ENCODE results near the gene ATP5MC3. TPM values are rescaled to one million over a fixed set of nuclear protein-coding genes. Genes with fewer than 3 reads are reported as not detected.

The ATP5MC3 gene
- total and polyA plus RNA-seq, 2 of the 13 experiments (the other 11 are each of a cell fraction or from before 2014, with no cell fraction given) = 676 to 1,007 TPM

DNA sequence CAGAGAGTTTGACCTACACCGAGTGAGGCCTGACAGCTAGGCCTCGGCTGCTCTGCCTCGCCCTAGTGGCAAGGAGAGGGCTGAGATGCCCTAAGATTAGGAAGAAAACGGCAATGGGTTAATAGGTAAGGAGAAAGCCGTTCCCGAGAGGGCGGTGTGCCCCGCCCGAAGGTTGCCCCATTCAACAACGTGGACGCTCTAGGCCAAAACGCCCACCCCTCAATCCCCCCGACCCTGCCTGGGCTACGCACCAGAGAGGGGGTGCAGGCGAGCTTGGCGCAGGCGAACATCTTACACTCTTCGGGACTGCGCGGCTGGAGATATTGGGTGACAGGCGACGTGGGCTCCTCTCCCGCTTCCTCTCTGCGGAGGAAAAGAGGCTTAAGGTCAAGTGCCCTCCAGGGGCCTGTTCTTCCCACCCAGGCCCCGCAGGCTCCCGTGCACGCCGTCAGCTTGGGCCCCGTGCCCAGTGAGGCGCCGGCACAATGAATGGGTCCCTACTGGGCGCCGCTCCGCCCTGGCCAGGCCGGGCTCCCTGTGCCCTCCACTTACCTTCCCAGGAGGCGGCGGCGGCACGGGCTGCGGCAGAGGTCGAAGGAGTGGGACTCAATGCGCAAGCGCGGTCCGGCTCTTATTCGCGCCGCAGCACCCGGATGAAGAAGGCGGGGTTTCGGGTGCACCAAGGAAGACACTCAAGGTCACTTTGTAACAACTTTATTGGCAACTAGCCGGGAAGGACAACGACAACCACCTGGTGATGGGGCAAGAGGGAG is at the start of gene ATP5MC3 (continued):
- TF ChIP-seq, protein P1, sequence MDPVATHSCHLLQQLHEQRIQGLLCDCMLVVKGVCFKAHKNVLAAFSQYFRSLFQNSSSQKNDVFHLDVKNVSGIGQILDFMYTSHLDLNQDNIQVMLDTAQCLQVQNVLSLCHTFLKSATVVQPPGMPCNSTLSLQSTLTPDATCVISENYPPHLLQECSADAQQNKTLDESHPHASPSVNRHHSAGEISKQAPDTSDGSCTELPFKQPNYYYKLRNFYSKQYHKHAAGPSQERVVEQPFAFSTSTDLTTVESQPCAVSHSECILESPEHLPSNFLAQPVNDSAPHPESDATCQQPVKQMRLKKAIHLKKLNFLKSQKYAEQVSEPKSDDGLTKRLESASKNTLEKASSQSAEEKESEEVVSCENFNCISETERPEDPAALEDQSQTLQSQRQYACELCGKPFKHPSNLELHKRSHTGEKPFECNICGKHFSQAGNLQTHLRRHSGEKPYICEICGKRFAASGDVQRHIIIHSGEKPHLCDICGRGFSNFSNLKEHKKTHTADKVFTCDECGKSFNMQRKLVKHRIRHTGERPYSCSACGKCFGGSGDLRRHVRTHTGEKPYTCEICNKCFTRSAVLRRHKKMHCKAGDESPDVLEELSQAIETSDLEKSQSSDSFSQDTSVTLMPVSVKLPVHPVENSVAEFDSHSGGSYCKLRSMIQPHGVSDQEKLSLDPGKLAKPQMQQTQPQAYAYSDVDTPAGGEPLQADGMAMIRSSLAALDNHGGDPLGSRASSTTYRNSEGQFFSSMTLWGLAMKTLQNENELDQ (CRISPR knock-in tag; IDR thresholded peaks at IDR 0.05; ENCODE audit: borderline replicate concordance) = no peak
- peak; percentile 74 for TF ChIP-seq TBX2 (CRISPR knock-in tag; IDR thresholded peaks at IDR 0.05; ENCODE audit: borderline replicate concordance)
- no peak; the same call in 1 of the 2 replicates for TF ChIP-seq SIX4 (CRISPR knock-in tag; IDR thresholded peaks at IDR 0.05)
- TF ChIP-seq NR2F2 (IDR thresholded peaks at IDR 0.05; ENCODE audit: borderline replicate concordance, low read depth) = peak; percentile 68
- peak; percentile 58 for TF ChIP-seq AGO1 (IDR thresholded peaks at IDR 0.05; ENCODE audit: low read depth, low read length, poor library complexity, severe bottlenecking)
- TF ChIP-seq, protein P2, sequence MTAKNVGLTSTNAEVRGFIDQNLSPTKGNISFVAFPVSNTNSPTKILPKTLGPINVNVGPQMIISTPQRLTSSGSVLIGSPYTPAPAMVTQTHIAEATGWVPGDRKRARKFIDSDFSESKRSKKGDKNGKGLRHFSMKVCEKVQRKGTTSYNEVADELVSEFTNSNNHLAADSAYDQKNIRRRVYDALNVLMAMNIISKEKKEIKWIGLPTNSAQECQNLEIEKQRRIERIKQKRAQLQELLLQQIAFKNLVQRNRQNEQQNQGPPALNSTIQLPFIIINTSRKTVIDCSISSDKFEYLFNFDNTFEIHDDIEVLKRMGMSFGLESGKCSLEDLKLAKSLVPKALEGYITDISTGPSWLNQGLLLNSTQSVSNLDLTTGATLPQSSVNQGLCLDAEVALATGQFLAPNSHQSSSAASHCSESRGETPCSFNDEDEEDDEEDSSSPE (CRISPR knock-in tag; IDR thresholded peaks at IDR 0.05) = peak; percentile 77
- TF ChIP-seq ZNF607 (CRISPR knock-in tag; IDR thresholded peaks at IDR 0.05; ENCODE audit: borderline replicate concordance) = peak; percentile 75
- 0 out of 2 replicates have a peak, but pooled peaks have one; percentile 70 for TF ChIP-seq ZNF773 (CRISPR knock-in tag; IDR thresholded peaks at IDR 0.05; ENCODE audit: borderline replicate concordance)
- peak; percentile 70; the same call in 1 of the 2 replicates for TF ChIP-seq PITX1 (CRISPR knock-in tag; IDR thresholded peaks at IDR 0.05)
- TF ChIP-seq ZNF335 (CRISPR knock-in tag; IDR thresholded peaks at IDR 0.05) = peak; percentile 46; the same call in 1 of the 2 replicates
- TF ChIP-seq GLI4 (CRISPR knock-in tag; IDR thresholded peaks at IDR 0.05; ENCODE audit: borderline replicate concordance) = peak; percentile 96; the same call in 1 of the 2 replicates
- peak; percentile 71 for TF ChIP-seq PHF5A (CRISPR knock-in tag; IDR thresholded peaks at IDR 0.05; ENCODE audit: low read depth, unreplicated experiment)
- TF ChIP-seq, protein P3, sequence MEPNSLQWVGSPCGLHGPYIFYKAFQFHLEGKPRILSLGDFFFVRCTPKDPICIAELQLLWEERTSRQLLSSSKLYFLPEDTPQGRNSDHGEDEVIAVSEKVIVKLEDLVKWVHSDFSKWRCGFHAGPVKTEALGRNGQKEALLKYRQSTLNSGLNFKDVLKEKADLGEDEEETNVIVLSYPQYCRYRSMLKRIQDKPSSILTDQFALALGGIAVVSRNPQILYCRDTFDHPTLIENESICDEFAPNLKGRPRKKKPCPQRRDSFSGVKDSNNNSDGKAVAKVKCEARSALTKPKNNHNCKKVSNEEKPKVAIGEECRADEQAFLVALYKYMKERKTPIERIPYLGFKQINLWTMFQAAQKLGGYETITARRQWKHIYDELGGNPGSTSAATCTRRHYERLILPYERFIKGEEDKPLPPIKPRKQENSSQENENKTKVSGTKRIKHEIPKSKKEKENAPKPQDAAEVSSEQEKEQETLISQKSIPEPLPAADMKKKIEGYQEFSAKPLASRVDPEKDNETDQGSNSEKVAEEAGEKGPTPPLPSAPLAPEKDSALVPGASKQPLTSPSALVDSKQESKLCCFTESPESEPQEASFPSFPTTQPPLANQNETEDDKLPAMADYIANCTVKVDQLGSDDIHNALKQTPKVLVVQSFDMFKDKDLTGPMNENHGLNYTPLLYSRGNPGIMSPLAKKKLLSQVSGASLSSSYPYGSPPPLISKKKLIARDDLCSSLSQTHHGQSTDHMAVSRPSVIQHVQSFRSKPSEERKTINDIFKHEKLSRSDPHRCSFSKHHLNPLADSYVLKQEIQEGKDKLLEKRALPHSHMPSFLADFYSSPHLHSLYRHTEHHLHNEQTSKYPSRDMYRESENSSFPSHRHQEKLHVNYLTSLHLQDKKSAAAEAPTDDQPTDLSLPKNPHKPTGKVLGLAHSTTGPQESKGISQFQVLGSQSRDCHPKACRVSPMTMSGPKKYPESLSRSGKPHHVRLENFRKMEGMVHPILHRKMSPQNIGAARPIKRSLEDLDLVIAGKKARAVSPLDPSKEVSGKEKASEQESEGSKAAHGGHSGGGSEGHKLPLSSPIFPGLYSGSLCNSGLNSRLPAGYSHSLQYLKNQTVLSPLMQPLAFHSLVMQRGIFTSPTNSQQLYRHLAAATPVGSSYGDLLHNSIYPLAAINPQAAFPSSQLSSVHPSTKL (CRISPR knock-in tag; IDR thresholded peaks at IDR 0.05) = no peak; the same call in none of the 2 replicates
- no peak for TF ChIP-seq KLF16 (CRISPR knock-in tag; IDR thresholded peaks at IDR 0.05)
- peak; percentile 95 for TF ChIP-seq BORCS8-MEF2B (CRISPR knock-in tag; IDR thresholded peaks at IDR 0.05)
- TF ChIP-seq, protein P4, sequence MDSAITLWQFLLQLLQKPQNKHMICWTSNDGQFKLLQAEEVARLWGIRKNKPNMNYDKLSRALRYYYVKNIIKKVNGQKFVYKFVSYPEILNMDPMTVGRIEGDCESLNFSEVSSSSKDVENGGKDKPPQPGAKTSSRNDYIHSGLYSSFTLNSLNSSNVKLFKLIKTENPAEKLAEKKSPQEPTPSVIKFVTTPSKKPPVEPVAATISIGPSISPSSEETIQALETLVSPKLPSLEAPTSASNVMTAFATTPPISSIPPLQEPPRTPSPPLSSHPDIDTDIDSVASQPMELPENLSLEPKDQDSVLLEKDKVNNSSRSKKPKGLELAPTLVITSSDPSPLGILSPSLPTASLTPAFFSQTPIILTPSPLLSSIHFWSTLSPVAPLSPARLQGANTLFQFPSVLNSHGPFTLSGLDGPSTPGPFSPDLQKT (CRISPR knock-in tag; IDR thresholded peaks at IDR 0.05; ENCODE audit: borderline replicate concordance) = 0 out of 2 replicates have a peak, but pooled peaks have one; percentile 18
- TF ChIP-seq, protein P5, sequence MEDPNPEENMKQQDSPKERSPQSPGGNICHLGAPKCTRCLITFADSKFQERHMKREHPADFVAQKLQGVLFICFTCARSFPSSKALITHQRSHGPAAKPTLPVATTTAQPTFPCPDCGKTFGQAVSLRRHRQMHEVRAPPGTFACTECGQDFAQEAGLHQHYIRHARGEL (CRISPR knock-in tag; IDR thresholded peaks at IDR 0.05) = peak; percentile 85; the same call in 1 of the 2 replicates
- peak; percentile 83; the same call in 1 of the 2 replicates for TF ChIP-seq ZSCAN31 (CRISPR knock-in tag; IDR thresholded peaks at IDR 0.05; ENCODE audit: low read depth)
